ENCODE results near the gene NTM. TPM values are rescaled to one million over a fixed set of nuclear protein-coding genes. Genes with fewer than 3 reads are reported as not detected.

NTM gene
- total RNA-seq, 1 experiment from 2014 or later: not detected

- TF ChIP-seq CBX3 (IDR thresholded peaks at IDR 0.05; ENCODE audit: low read depth): no peak
- no peak for TF ChIP-seq TCF7L2 (IDR thresholded peaks at IDR 0.05; ENCODE audit: borderline replicate concordance, extremely low read depth, insufficient read depth, insufficient read length)
- no peak for TF ChIP-seq EZH2phosphoT487 (IDR thresholded peaks at IDR 0.05; ENCODE audit: borderline replicate concordance)
- TF ChIP-seq MAX (IDR thresholded peaks at IDR 0.05): no peak
Observed at GRCh38 chr11:131328843-131329242, 41.6 kb upstream of the NTM start (continued).

GRCh38 chr11:131331010-131331409 is 39.4 kb upstream of the NTM start:
- intact Hi-C loops (cut with micrococcal nuclease): no loop called here
- BruUV-seq (replicated peaks): no TSS peak
- CTCF ChIA-PET: no interaction called here
- H3K4me2 ChIP-seq (ENCODE audit: low read length): no peak overlapping the region
- no peak overlapping the region for H3K4me3 ChIP-seq (replicated peaks in 1 of 2; ENCODE audit: low read depth in 1 of 2, low read length in 2 of 2)
- no peaks in the 10 kb centered on the region for H3K36me3 ChIP-seq (ENCODE audit: control insufficient read depth in 1 of 2, insufficient read depth in 2 of 2, low read length in 2 of 2)
- RAD21 ChIA-PET (ENCODE audit: low non-redundant PET in 1 of 2, low total read pairs in 2 of 2, uncharacterized antibody in 2 of 2, unreplicated experiment in 2 of 2): no interaction called here
- H2AFZ ChIP-seq (ENCODE audit: low read depth, low read length, poor library complexity, severe bottlenecking): no peak overlapping the region
- H3K9me2 ChIP-seq (ENCODE audit: insufficient read depth): no peaks in the 10 kb centered on the region
- H3K27me3 ChIP-seq (ENCODE audit: insufficient read depth, low read length): no peaks in the 10 kb centered on the region
- ATAC-seq (no peak), DNase-seq (ENCODE audit: low read depth, low spot score) (no peak)
- H4K20me1 ChIP-seq (ENCODE audit: insufficient read depth): no peaks in the 10 kb centered on the region
- TF ChIP-seq ZBTB33 (IDR thresholded peaks at IDR 0.05; ENCODE audit: extremely low read depth, insufficient replicate concordance, low read length) (no peak), EZH2phosphoT487 (IDR thresholded peaks at IDR 0.05; ENCODE audit: borderline replicate concordance) (no peak), ELF1 (IDR thresholded peaks at IDR 0.05; ENCODE audit: borderline replicate concordance, low read depth) (no peak), EGR1 (IDR thresholded peaks at IDR 0.05; ENCODE audit: low read depth) (no peak), POLR2A (IDR thresholded peaks at IDR 0.05; ENCODE audit: borderline replicate concordance, extremely low read depth, insufficient read depth, insufficient read length) (no peak), REST (IDR thresholded peaks at IDR 0.05; ENCODE audit: low read depth) (no peak)
- TF ChIP-seq, protein P1, sequence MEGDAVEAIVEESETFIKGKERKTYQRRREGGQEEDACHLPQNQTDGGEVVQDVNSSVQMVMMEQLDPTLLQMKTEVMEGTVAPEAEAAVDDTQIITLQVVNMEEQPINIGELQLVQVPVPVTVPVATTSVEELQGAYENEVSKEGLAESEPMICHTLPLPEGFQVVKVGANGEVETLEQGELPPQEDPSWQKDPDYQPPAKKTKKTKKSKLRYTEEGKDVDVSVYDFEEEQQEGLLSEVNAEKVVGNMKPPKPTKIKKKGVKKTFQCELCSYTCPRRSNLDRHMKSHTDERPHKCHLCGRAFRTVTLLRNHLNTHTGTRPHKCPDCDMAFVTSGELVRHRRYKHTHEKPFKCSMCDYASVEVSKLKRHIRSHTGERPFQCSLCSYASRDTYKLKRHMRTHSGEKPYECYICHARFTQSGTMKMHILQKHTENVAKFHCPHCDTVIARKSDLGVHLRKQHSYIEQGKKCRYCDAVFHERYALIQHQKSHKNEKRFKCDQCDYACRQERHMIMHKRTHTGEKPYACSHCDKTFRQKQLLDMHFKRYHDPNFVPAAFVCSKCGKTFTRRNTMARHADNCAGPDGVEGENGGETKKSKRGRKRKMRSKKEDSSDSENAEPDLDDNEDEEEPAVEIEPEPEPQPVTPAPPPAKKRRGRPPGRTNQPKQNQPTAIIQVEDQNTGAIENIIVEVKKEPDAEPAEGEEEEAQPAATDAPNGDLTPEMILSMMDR (IDR thresholded peaks at IDR 0.05 in 2 of 3, conservative IDR thresholded peaks at IDR 0.05 in 1 of 3; ENCODE audit: borderline replicate concordance in 1 of 3, insufficient read depth in 1 of 3, low read depth in 2 of 3, low read length in 2 of 3): no peak
- H3K9me3 ChIP-seq (ENCODE audit: control insufficient read depth in 1 of 2, insufficient read depth in 1 of 2, low read depth in 1 of 2, low read length in 2 of 2): peaks cover 6 to 8% of the 10 kb centered on the region in 2 experiments; a peak in 2 of 4 replicates
- H3K27ac ChIP-seq (ENCODE audit: low read depth, low read length): no peak overlapping the region
- H3K79me2 ChIP-seq (ENCODE audit: insufficient read depth, low read length): no peaks in the 10 kb centered on the region
- H3K9ac ChIP-seq (ENCODE audit: low read length): no peak overlapping the region
- POLR2A ChIA-PET: no interaction called here
- no peaks in the 10 kb centered on the region for H3K4me1 ChIP-seq (ENCODE audit: control insufficient read depth in 1 of 2, insufficient read depth in 2 of 2, low read length in 2 of 2)

Measured in HCT116 (cell line).